ENCODE data around the gene LRRC61. TPM values are rescaled to one million over a fixed set of nuclear protein-coding genes. Genes with fewer than 3 reads are reported as not detected.

LRRC61 gene
- total RNA-seq, 1 donor from 2014 or later, result 70.8 TPM

DNA sequence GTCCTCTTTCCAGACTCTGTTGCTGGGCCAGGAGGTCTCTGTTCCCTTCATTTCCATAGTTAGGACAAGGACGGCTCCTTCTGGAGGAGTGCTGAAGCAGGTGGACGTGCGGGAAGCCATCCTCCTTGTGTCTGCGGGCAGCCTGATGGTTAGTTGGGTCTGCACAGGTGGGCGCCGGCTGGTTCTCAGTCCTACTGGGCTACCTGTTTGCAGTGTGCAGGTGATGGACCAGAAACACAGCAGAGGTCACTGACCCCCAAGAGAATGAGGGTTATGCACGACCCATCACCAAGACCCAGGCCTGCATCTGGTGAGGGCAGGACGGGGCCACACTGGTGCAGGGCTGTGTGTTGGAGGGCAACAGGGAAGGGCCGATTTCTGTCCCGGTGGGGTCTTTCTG lies 10.5 kb downstream of the LRRC61 start:
- DNase-seq (ENCODE audit: low read depth), result no peak
- H3K36me3 ChIP-seq (ENCODE audit: control insufficient read depth, insufficient read depth, low read length), result no peaks in the 10 kb centered on the region
- no peaks in the 10 kb centered on the region for H3K27me3 ChIP-seq (ENCODE audit: control insufficient read depth, insufficient read depth, low read length)
- TF ChIP-seq, protein P1, sequence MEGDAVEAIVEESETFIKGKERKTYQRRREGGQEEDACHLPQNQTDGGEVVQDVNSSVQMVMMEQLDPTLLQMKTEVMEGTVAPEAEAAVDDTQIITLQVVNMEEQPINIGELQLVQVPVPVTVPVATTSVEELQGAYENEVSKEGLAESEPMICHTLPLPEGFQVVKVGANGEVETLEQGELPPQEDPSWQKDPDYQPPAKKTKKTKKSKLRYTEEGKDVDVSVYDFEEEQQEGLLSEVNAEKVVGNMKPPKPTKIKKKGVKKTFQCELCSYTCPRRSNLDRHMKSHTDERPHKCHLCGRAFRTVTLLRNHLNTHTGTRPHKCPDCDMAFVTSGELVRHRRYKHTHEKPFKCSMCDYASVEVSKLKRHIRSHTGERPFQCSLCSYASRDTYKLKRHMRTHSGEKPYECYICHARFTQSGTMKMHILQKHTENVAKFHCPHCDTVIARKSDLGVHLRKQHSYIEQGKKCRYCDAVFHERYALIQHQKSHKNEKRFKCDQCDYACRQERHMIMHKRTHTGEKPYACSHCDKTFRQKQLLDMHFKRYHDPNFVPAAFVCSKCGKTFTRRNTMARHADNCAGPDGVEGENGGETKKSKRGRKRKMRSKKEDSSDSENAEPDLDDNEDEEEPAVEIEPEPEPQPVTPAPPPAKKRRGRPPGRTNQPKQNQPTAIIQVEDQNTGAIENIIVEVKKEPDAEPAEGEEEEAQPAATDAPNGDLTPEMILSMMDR (IDR thresholded peaks at IDR 0.05; ENCODE audit: insufficient read depth, low read length, poor library complexity, severe bottlenecking), result no peak
- H3K4me3 ChIP-seq (ENCODE audit: low read depth, low read length), result no peak overlapping the region

DNA sequence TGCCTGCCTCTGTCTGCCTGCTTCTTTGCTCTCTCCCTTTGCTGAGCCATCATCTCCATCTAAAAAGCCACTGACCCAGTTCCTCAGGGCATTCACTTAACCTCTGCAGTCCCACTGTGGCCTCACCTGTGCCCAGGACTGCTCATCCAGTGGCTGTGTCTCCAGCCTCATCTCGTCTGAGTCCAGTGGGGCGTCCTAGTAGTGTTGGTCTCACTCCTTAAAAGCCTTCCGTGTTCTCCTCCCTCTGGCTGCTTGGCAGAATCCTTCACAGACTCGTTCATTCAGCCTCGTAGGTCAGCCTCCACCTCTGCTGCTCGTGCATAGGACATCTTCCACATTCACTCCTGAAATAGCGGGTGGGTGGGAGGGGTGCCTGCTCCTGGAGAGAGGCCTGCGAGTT lies 11.0 kb downstream of the LRRC61 start:
- TF ChIP-seq, protein P1 (IDR thresholded peaks at IDR 0.05; ENCODE audit: insufficient read depth, low read length, poor library complexity, severe bottlenecking), result no peak
- H3K27me3 ChIP-seq (ENCODE audit: control insufficient read depth, insufficient read depth, low read length), result no peaks in the 10 kb centered on the region
- H3K4me3 ChIP-seq (ENCODE audit: low read depth, low read length), result no peak overlapping the region
- no peak for DNase-seq (ENCODE audit: low read depth)
- no peaks in the 10 kb centered on the region for H3K36me3 ChIP-seq (ENCODE audit: control insufficient read depth, insufficient read depth, low read length)

DNA sequence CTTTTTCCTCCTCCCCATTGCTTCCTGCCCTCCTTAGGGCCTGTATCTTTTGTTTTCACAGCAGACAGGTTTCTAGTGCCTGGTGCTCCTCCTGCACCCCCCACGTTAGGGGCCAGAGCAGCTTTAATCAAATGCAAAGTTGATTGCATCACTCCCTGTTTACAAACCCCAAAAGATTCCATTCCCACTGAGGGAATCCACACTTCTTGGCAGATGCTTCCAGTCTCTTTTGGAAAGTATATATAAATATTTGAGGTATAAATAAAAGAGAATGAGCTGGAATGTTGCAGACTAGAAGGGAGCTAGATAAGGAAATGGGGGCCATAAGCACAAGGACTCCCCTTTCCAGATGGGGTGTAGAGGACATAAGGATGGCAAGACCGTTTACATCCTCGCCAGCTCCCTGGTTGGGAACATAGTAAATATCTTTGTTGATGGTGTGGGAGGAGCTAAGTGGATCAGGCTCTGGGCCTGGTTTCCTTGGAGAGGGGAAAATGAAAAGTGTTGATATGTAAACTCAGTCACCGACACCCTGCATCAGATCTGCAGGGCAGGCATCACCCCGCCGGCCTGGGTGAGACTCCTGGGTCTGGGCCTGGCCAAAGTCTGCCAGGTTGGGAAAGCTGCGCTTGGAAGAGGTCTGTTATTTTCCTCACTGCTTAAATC lies 12.1 kb downstream of the LRRC61 start:
- no peak for DNase-seq (ENCODE audit: low read depth)
- TF ChIP-seq, protein P1 (IDR thresholded peaks at IDR 0.05; ENCODE audit: insufficient read depth, low read length, poor library complexity, severe bottlenecking), result no peak
- H3K4me3 ChIP-seq (ENCODE audit: low read depth, low read length), result no peak overlapping the region
- no peaks in the 10 kb centered on the region for H3K36me3 ChIP-seq (ENCODE audit: control insufficient read depth, insufficient read depth, low read length)
- no peaks in the 10 kb centered on the region for H3K27me3 ChIP-seq (ENCODE audit: control insufficient read depth, insufficient read depth, low read length)

DNA sequence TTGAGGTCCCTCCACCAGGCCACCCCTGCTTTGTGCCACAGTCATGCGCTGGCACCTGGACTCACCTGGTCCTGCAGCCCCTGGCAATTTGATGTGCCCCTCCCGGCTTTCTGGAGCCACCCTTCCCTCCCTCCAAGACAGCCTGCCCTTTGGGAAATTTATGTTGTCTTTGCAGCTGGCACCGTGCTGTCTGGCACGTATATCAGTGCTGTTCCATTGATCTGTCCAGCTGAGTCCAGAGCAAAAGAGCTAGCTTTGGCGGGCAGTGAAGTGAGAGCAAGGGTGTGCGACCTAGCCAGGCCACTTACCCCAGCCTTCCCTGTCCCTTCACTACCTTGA lies 12.6 kb downstream of the LRRC61 start:
- no peak for DNase-seq (ENCODE audit: low read depth)
- Histone ChIP-seq H3K27me3 (ENCODE audit: control insufficient read depth, insufficient read depth, low read length) (no peaks in the 10 kb centered on the region), H3K4me3 (ENCODE audit: low read depth, low read length) (no peak overlapping the region), H3K36me3 (ENCODE audit: control insufficient read depth, insufficient read depth, low read length) (no peaks in the 10 kb centered on the region)
- TF ChIP-seq, protein P1 (IDR thresholded peaks at IDR 0.05; ENCODE audit: insufficient read depth, low read length, poor library complexity, severe bottlenecking), result no peak

DNA sequence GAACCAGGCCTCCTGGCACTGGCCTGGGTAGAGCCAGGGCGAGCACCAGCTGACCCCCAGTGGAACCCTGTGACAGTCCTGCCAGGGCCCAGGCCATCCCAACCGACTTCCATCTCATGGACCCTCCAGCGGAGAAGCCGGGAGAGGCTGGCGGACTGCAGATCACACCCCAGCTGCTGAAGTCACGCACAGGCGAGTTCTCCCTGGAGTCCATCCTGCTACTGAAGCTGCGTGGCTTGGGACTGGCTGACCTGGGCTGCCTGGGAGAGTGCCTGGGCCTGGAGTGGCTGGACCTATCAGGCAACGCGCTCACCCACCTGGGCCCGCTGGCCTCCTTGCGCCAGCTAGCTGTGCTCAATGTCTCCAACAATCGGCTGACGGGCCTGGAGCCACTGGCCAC lies 13.6 kb downstream of the LRRC61 start:
- no peaks in the 10 kb centered on the region for H3K36me3 ChIP-seq (ENCODE audit: control insufficient read depth, insufficient read depth, low read length)
- H3K4me3 ChIP-seq (ENCODE audit: low read depth, low read length), result no peak overlapping the region
- TF ChIP-seq, protein P1 (IDR thresholded peaks at IDR 0.05; ENCODE audit: insufficient read depth, low read length, poor library complexity, severe bottlenecking), result no peak
- no peak for DNase-seq (ENCODE audit: low read depth)
- peaks cover 6% of the 10 kb centered on the region for H3K27me3 ChIP-seq (ENCODE audit: control insufficient read depth, insufficient read depth, low read length)

DNA sequence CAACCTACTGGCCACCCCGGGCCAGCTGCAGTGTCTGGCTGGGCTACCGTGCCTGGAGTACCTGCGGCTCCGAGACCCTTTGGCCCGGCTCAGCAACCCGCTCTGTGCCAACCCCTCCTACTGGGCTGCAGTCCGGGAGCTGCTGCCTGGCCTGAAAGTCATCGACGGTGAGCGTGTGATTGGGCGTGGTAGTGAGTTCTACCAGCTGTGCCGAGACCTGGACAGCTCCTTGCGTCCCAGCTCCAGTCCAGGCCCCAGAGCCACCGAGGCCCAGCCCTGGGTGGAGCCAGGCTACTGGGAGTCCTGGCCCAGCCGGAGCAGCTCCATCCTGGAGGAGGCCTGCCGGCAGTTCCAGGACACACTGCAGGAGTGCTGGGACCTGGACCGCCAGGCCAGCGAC lies 14.0 kb downstream of the LRRC61 start:
- no peak for DNase-seq (ENCODE audit: low read depth)

More for the DNA sequence above, 14.0 kb downstream of the LRRC61 start:
- H3K4me3 ChIP-seq (ENCODE audit: low read depth, low read length), result no peak overlapping the region
- peaks cover 10% of the 10 kb centered on the region for H3K27me3 ChIP-seq (ENCODE audit: control insufficient read depth, insufficient read depth, low read length)
- no peaks in the 10 kb centered on the region for H3K36me3 ChIP-seq (ENCODE audit: control insufficient read depth, insufficient read depth, low read length)
- TF ChIP-seq, protein P1 (IDR thresholded peaks at IDR 0.05; ENCODE audit: insufficient read depth, low read length, poor library complexity, severe bottlenecking), result no peak

Measured in kidney epithelial cell (primary cell).